SK-N-SH (cell line): ENCODE results near the gene BUB3. TPM values are rescaled to one million over a fixed set of nuclear protein-coding genes. Genes with fewer than 3 reads are reported as not detected.
"Not testable (repeated sequence)": the region's sequence is repeated elsewhere in the genome, so short reads cannot be mapped to it uniquely, and the experiment has no call there.

Experiments used
- CTCF ChIA-PET: fragments of 300-600, 350-600 bp; formaldehyde crosslinking; extraction: SDS; loops from one replicate; lab custom pipeline; 2021; lab: Yijun Ruan, JAX
- POLR2A ChIA-PET: fragments of 350-600 bp; sonication (Branson Sonifier 250); formaldehyde crosslinking; extraction: SDS; loops from one replicate; lab custom pipeline; 2020; ENCODE audit warnings: antibody characterized with exemption, inconsistent platforms; lab: Yijun Ruan, JAX
- DNase-seq: peaks from one replicate; pipeline ENCODE4 v3.0.0; 2012
- H2AFZ ChIP-seq: fragments of 200-600 bp; sonication (generic); 2 replicates; pipeline ENCODE4 v1.8.1; 2016; ENCODE audit warnings: antibody characterized with exemption, mild to moderate bottlenecking, low read depth
- H3F3A ChIP-seq: fragments of 200-600 bp; sonication (generic); replicated peaks from 2 replicates; pipeline ENCODE3; 2016; ENCODE audit warnings: antibody characterized with exemption, mild to moderate bottlenecking; ENCODE audit not compliant: insufficient read depth
- H3K27ac ChIP-seq, 2 experiments: fragments of 200-500 bp in 1 of 2; fragments of 200-600 bp in 1 of 2; sonication (Bioruptor generic) in 1 of 2; sonication (generic), shearing (Covaris generic) in 1 of 2; 2 replicates each; pipeline versions ENCODE4 v1.5.1 to v1.6.1; 2014 to 2016; ENCODE audit warnings: low read depth in 2 of 2, inconsistent platforms in 1 of 2, low read length in 1 of 2, mild to moderate bottlenecking in 1 of 2, mixed read lengths in 1 of 2
- H3K27me3 ChIP-seq: fragments of 200-600 bp; sonication (generic), shearing (Covaris generic); 2 replicates; pipeline ENCODE4 v1.6.1; 2016; ENCODE audit warnings: mixed run types; ENCODE audit not compliant: insufficient read depth
- H3K36me3 ChIP-seq, 2 experiments: fragments of 200-500 bp in 1 of 2; fragments of 200-600 bp in 1 of 2; sonication (Bioruptor generic) in 1 of 2; sonication (generic) in 1 of 2; replicated peaks in 1 of 2; 2 replicates each; pipeline versions ENCODE3 to v1.5.1; 2014 to 2016; ENCODE audit warnings: low read length in 1 of 2, mild to moderate bottlenecking in 1 of 2; ENCODE audit not compliant: insufficient read depth in 2 of 2, control insufficient read depth in 1 of 2
- H3K4me1 ChIP-seq, 2 experiments: fragments of 200-500 bp in 1 of 2; fragments of 200-600 bp in 1 of 2; sonication (Bioruptor generic) in 1 of 2; sonication (generic), shearing (Covaris generic) in 1 of 2; 2 replicates each; pipeline versions ENCODE4 v1.5.1 to v1.6.1; 2014 to 2016; ENCODE audit warnings: low read depth in 1 of 2, low read length in 1 of 2, mixed run types in 1 of 2; ENCODE audit not compliant: insufficient read depth in 2 of 2, control insufficient read depth in 1 of 2
- H3K4me2 ChIP-seq: fragments of 200-600 bp; sonication (generic), shearing (Covaris generic); 2 replicates; pipeline ENCODE4 v1.6.1; 2017; ENCODE audit warnings: mixed run types
- H3K4me3 ChIP-seq, 2 experiments: fragments of 200-500 bp in 1 of 2; fragments of 200-600 bp in 1 of 2; sonication (Bioruptor generic) in 1 of 2; sonication (generic), shearing (Covaris generic) in 1 of 2; 2 replicates each; pipeline versions ENCODE4 v1.5.1 to v1.8.1; 2014 to 2016; ENCODE audit warnings: low read depth in 2 of 2, inconsistent platforms in 1 of 2, low read length in 1 of 2, mild to moderate bottlenecking in 1 of 2, mixed read lengths in 1 of 2, moderate library complexity in 1 of 2
- H3K79me2 ChIP-seq: fragments of 200-600 bp; sonication (generic); 2 replicates; pipeline ENCODE4 v1.8.1; 2017; ENCODE audit warnings: mild to moderate bottlenecking; ENCODE audit not compliant: insufficient read depth
- H3K9ac ChIP-seq: fragments of 200-600 bp; sonication (generic); 2 replicates; pipeline ENCODE4 v1.6.1; 2017; ENCODE audit warnings: mixed run types
- H3K9me2 ChIP-seq: fragments of 200-600 bp; sonication (generic); 2 replicates; pipeline ENCODE4 v1.6.1; 2017; ENCODE audit warnings: mixed run types
- H3K9me3 ChIP-seq: fragments of 200-600 bp; sonication (generic); 2 replicates; pipeline ENCODE4 v1.6.1; 2017; ENCODE audit warnings: mixed run types, mild to moderate bottlenecking, moderate library complexity
- H4K20me1 ChIP-seq: fragments of 200-600 bp; sonication (generic); 2 replicates; pipeline ENCODE4 v1.6.1; 2017; ENCODE audit warnings: mild to moderate bottlenecking, mixed run types; ENCODE audit not compliant: insufficient read depth
- CHD2 ChIP-seq: fragments of 150-350 bp; IDR thresholded peaks from 2 replicates; pipeline ENCODE4 v1.6.1; 2018; ENCODE audit warnings: low read length; ENCODE audit not compliant: partially characterized antibody
- ELF1 ChIP-seq: IDR thresholded peaks from 2 replicates; pipeline ENCODE4 v1.4.0; 2012
- EP300 ChIP-seq, 2 experiments: IDR thresholded peaks; 2 replicates each; pipeline versions ENCODE4 v1.4.0 to v1.6.1; 2012; ENCODE audit warnings: borderline replicate concordance in 1 of 2, low read depth in 1 of 2, low read length in 1 of 2
- EZH2phosphoT487 ChIP-seq: fragments of 200-600 bp; sonication (generic); IDR thresholded peaks from 2 replicates; pipeline ENCODE4 v1.6.1; 2017; ENCODE audit warnings: low read depth, mixed run types, mild to moderate bottlenecking, antibody characterized with exemption, moderate library complexity, borderline replicate concordance
- GATA2 ChIP-seq: sonication (generic); formaldehyde crosslinking; IDR thresholded peaks from 2 replicates; pipeline ENCODE4 v1.5.0; 2020; ENCODE audit warnings: mild to moderate bottlenecking, missing genetic modification reagents
- MXI1 ChIP-seq: IDR thresholded peaks from 2 replicates; pipeline ENCODE4 v1.6.1; 2012; ENCODE audit warnings: mild to moderate bottlenecking, low read depth, low read length, improper control_type of control experiment
- POLR2AphosphoS5 ChIP-seq: IDR thresholded peaks from 2 replicates; pipeline ENCODE4 v1.6.1; 2012; ENCODE audit warnings: low read depth, low read length
- SMC3 ChIP-seq: IDR thresholded peaks from 2 replicates; pipeline ENCODE4 v1.6.1; 2012; ENCODE audit warnings: low read depth, low read length, improper control_type of control experiment
- TCF12 ChIP-seq: IDR thresholded peaks from 2 replicates; pipeline ENCODE4 v1.4.0; 2012
- TEAD4 ChIP-seq: IDR thresholded peaks from 2 replicates; pipeline ENCODE4 v1.4.0; 2012; ENCODE audit warnings: mild to moderate bottlenecking, borderline replicate concordance; ENCODE audit not compliant: insufficient read depth
- USF2 ChIP-seq: fragments of 150-350 bp; IDR thresholded peaks from 2 replicates; pipeline ENCODE4 v1.6.1; 2017; ENCODE audit warnings: antibody characterized with exemption, low read length, low read depth, borderline replicate concordance
- YY1 ChIP-seq: IDR thresholded peaks from 2 replicates; pipeline ENCODE4 v1.4.0; 2012; ENCODE audit warnings: low read depth, mild to moderate bottlenecking
- WGBS: methylation state at CpG from one replicate; pipeline ENCODE4 v1.1.6; 2017; ENCODE audit warnings: low lambda C conversion rate; 5-methylcytosine and 5-hydroxymethylcytosine counted together
- polyA plus RNA-seq, 3 experiments: library from polyadenylated mRNA; depleted of rRNA; stranded (reverse); fragments of >200 nt; gene quantifications; 2 replicates each; pipeline ENCODE4 v1.2.3, GENCODE V29; 2012

The BUB3 gene
- polyA plus RNA-seq, 1 of the 3 experiments (the other 2 are of a cell fraction): 202 TPM

- H3K9ac ChIP-seq: no peak overlapping the region
- ChIA-PET CTCF (interaction anchor here (1.0 to 3.3 kb wide), 2 partner anchors 8 to 182 kb away, joined by 3 to 12 read pairs; no protein-coding TSS in a partner anchor), POLR2A (no interaction called here)
- H3K27ac ChIP-seq: no peak overlapping the region
- no peaks in the 10 kb centered on the region for H3K27me3 ChIP-seq
- H3K36me3 ChIP-seq: peaks cover 72 to 81% of the 10 kb centered on the region in 2 experiments
- no peaks in the 10 kb centered on the region for H3K9me3 ChIP-seq
- TF ChIP-seq YY1 (no peak), ELF1 (no peak), USF2 (no peak), MXI1 (no peak), POLR2AphosphoS5 (no peak)
- no peak overlapping the region for H2AFZ ChIP-seq
- H3K4me3 ChIP-seq: no peak overlapping the region
- no peaks in the 10 kb centered on the region for H3K9me2 ChIP-seq
- H3K4me2 ChIP-seq: no peak overlapping the region
- 100% methylated on average over 2 of the region's 2 CpGs for WGBS
- peaks cover 0 to 4% of the 10 kb centered on the region in 2 experiments; a peak in 2 of 4 replicates for H3K4me1 ChIP-seq
- no peak for DNase-seq
- peaks cover 88% of the 10 kb centered on the region for H3K79me2 ChIP-seq
- H3F3A ChIP-seq: peaks cover 5% of the 10 kb centered on the region
- H4K20me1 ChIP-seq: peaks cover 32% of the 10 kb centered on the region
These were observed 12.4 kb downstream of the BUB3 start for GRCh38 chr10:123166618-123167017.

DNA sequence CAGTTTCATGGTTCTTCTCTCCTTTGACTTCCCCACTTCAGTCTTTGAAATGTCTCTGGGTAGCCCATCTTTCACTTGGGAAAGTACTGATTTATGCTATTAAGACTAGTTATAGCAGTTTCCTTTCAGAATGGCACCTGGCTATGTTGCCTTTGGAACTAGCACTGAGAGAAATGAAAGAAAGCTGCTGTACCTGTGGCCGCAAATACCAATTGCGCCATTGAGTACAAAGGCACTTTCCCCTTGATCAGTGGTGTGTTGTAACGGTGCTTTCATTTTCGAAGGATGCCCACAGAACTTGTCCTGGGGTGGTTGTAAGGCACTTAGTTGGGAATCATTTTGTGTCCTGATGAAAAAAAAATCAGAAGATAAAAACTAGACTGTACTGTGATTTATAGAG lies 16.8 kb downstream of the BUB3 start:
- POLR2A ChIA-PET: no interaction called here
- Histone ChIP-seq H2AFZ (no peak overlapping the region), H3K4me1 (no peaks in the 10 kb centered on the region), H3K4me3 (no peak overlapping the region), H3K27ac (no peak overlapping the region), H4K20me1 (peaks cover 8% of the 10 kb centered on the region; the same call in 1 of the 2 replicates), H3K36me3 (peaks cover 39 to 54% of the 10 kb centered on the region in 2 experiments), H3K79me2 (peaks cover 67% of the 10 kb centered on the region; the same call in 1 of the 2 replicates), H3K9me3 (no peaks in the 10 kb centered on the region), H3K9ac (no peak overlapping the region), H3K9me2 (no peaks in the 10 kb centered on the region), H3F3A (peaks cover 5% of the 10 kb centered on the region), H3K27me3 (no peaks in the 10 kb centered on the region), H3K4me2 (no peak overlapping the region)
- TF ChIP-seq EP300 (IDR thresholded peaks at IDR 0.05; ENCODE audit: borderline replicate concordance in 1 of 2, low read depth in 1 of 2, low read length in 1 of 2) (no peak), EZH2phosphoT487 (no peak), SMC3 (no peak), TCF12 (no peak), GATA2 (CRISPR knock-in tag) (no peak), CHD2 (no peak), TEAD4 (no peak), MXI1 (no peak)
- CTCF ChIA-PET: interaction anchor here (0.7 kb wide), 1 partner anchor 191 kb away, joined by 3 read pairs; no protein-coding TSS in a partner anchor
- no peak for DNase-seq
- 98% methylated on average over 4 of the region's 4 CpGs for WGBS

- DNase-seq, POLR2A ChIA-PET: not testable (repeated sequence)
- WGBS: 95% methylated on average over 10 of the region's 10 CpGs
These were observed 17.4 kb downstream of the BUB3 start for GRCh38 chr10:123171616-123172015.

More at GRCh38 chr10:123171616-123172015, 17.4 kb downstream of the BUB3 start:
- CTCF ChIA-PET: interaction anchor here (0.7 kb wide), 1 partner anchor 190 kb away, joined by 3 read pairs; no protein-coding TSS in a partner anchor
- not testable (repeated sequence) for H3K4me2 ChIP-seq, H3F3A ChIP-seq, H3K27ac ChIP-seq, H3K4me1 ChIP-seq, H3K4me3 ChIP-seq, H2AFZ ChIP-seq, H3K9ac ChIP-seq, H4K20me1 ChIP-seq, H3K27me3 ChIP-seq, H3K9me3 ChIP-seq, H3K9me2 ChIP-seq
- Histone ChIP-seq H3K36me3 (peaks cover 38 to 53% of the 10 kb centered on the region in 2 experiments), H3K79me2 (peaks cover 61% of the 10 kb centered on the region; the same call in 1 of the 2 replicates)
